Hepatocyte (in vitro differentiated cells): ENCODE results near the gene CSNK1A1L.

Experiments used
- EZH2 ChIP-seq: fragments of 200-600 bp; sonication (generic); IDR thresholded peaks from 2 replicates; pipeline ENCODE4 v1.6.1; 2016; ENCODE audit warnings: antibody characterized with exemption, mild to moderate bottlenecking, borderline replicate concordance
- EZH2phosphoT487 ChIP-seq: fragments of 200-600 bp; sonication (generic); IDR thresholded peaks from one replicate; pipeline ENCODE4 v1.6.1; 2018; ENCODE audit warnings: antibody characterized with exemption, mild to moderate bottlenecking, low read depth, moderate library complexity; ENCODE audit not compliant: unreplicated experiment, severe bottlenecking
- TF ChIP-seq, protein P1 (sequence below): fragments of 200-600 bp; sonication (generic); IDR thresholded peaks from 2 replicates; pipeline ENCODE4 v1.5.1; 2016; ENCODE audit warnings: antibody characterized with exemption, mild to moderate bottlenecking; ENCODE audit not compliant: poor library complexity

DNA sequence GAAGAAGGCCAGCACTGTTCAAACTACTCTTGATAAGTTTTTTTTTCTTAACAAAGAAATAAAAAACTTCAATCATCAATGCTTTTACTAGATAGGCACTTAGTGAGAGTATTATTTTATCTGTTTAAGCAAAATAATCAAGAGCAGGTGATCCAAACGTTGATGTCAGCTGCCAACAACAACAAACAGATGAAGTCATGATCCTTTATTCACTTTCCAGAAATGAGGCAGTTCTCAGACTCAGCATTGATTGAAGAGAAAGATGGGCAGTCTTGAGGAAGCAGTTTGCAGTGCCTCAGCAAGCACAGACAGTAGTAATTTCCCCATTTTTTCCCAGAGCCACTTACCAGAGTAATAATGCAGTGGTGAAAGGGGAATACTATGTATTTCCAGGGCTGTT is 38.4 kb upstream of the CSNK1A1L start:
- TF ChIP-seq, protein P1, sequence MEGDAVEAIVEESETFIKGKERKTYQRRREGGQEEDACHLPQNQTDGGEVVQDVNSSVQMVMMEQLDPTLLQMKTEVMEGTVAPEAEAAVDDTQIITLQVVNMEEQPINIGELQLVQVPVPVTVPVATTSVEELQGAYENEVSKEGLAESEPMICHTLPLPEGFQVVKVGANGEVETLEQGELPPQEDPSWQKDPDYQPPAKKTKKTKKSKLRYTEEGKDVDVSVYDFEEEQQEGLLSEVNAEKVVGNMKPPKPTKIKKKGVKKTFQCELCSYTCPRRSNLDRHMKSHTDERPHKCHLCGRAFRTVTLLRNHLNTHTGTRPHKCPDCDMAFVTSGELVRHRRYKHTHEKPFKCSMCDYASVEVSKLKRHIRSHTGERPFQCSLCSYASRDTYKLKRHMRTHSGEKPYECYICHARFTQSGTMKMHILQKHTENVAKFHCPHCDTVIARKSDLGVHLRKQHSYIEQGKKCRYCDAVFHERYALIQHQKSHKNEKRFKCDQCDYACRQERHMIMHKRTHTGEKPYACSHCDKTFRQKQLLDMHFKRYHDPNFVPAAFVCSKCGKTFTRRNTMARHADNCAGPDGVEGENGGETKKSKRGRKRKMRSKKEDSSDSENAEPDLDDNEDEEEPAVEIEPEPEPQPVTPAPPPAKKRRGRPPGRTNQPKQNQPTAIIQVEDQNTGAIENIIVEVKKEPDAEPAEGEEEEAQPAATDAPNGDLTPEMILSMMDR: no peak
- TF ChIP-seq EZH2 (no peak), EZH2phosphoT487 (no peak)
